Measurements from ENCODE around the gene KYAT1.

DNA sequence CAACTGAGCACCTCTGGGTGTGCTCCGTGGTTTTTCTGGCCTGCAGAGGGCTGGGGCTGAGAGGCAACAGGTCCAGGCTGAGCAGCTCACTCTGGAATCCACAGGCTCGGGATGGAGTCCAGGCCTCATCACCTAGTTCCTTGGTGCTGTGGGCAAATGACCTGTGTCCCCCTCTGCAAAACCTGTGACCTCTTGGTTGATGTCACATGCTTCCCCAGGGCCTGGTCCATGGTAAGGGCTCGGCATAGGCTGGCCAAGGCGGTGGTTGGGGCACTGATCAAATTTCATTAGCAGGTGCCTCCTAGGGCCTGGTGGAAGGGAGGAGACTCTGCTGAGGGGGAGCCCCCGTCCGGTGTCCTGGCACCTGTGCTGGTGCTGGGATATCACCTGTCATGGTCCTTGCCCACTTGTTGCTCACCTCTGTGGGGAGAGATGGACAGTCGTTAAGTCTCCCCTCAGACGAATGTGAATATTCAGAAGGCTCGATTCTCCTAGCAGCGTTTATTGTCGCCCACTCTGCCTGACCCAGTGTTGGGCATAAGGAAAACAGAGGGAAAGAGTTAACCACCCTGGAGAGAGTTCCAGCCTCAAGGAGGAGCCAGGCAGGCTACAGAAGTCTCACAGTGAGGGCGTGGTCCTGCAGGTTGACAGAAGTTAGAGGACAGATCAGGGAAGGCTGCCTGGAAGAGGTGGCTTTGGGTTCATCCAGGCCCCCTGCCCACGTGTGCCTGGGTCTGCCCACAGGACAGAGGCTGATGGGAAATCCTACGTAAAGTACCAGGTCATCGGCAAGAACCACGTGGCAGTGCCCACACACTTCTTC, 60.0 kb downstream of the KYAT1 start:
- TF ChIP-seq POLR2A (IDR thresholded peaks at IDR 0.05) (no peak), CTCF (IDR thresholded peaks at IDR 0.05 in 8 of 11, conservative IDR thresholded peaks at IDR 0.05 in 3 of 11) (no peak), POLR2AphosphoS5 (IDR thresholded peaks at IDR 0.05) (no peak)

Data from spleen (tissue), 7 donors.